GM19468 (cell line): ENCODE data around the gene TPPP3.
"Not testable (repeated sequence)": the region's sequence is repeated elsewhere in the genome, so short reads cannot be mapped to it uniquely, and the experiment has no call there.

ENCODE experiments used
- ATAC-seq: cut with Tn5 transposase; IDR thresholded peaks from one replicate; pipeline ENCODE4 v1.9.1; 2021; ENCODE audit warnings: mild to moderate bottlenecking, moderate library complexity, moderate number of reproducible peaks; ENCODE audit not compliant: unreplicated experiment; ENCODE audit errors: extremely low read depth

Gene TPPP3

GRCh38 chr16:67426950-67427349, 33.7 kb upstream of the TPPP3 start:
- no peak for ATAC-seq

GRCh38 chr16:67426022-67426421, 32.7 kb upstream of the TPPP3 start:
- no peak for ATAC-seq

GRCh38 chr16:67425580-67425979, 32.3 kb upstream of the TPPP3 start:
- no peak for ATAC-seq

- no peak for ATAC-seq
Observed at GRCh38 chr16:67425061-67425460, 31.8 kb upstream of the TPPP3 start.

- ATAC-seq: no peak
Observed at GRCh38 chr16:67424261-67424615, 30.9 kb upstream of the TPPP3 start.

- no peak for ATAC-seq
Observed at GRCh38 chr16:67423611-67424260, 30.4 kb upstream of the TPPP3 start.

GRCh38 chr16:67423015-67423414, 29.7 kb upstream of the TPPP3 start:
- ATAC-seq: no peak

- no peak for ATAC-seq
Observed at GRCh38 chr16:67421030-67421429, 27.7 kb upstream of the TPPP3 start.

GRCh38 chr16:67419931-67420330, 26.6 kb upstream of the TPPP3 start:
- ATAC-seq: no peak

- no peak for ATAC-seq
Observed at GRCh38 chr16:67419502-67419901, 26.2 kb upstream of the TPPP3 start.

- ATAC-seq: no peak
Observed at GRCh38 chr16:67417333-67418061, 24.2 kb upstream of the TPPP3 start.

GRCh38 chr16:67415872-67416793, 22.8 kb upstream of the TPPP3 start, which contains the start of gene ZDHHC1:
Gene ZDHHC1, minus strand, starts transcription at chr16:67416477. Its CDS starts 8,702 bp downstream, at chr16:67407775.
- no peak for ATAC-seq

GRCh38 chr16:67415421-67415820, 22.1 kb upstream of the TPPP3 start:
- not testable (repeated sequence) for ATAC-seq

GRCh38 chr16:67413978-67414911, 20.9 kb upstream of the TPPP3 start:
- ATAC-seq: no peak

GRCh38 chr16:67412294-67412693, 19.0 kb upstream of the TPPP3 start:
- ATAC-seq: no peak

GRCh38 chr16:67411339-67411738, 18.0 kb upstream of the TPPP3 start:
- no peak for ATAC-seq

GRCh38 chr16:67409631-67410030, 16.3 kb upstream of the TPPP3 start:
- no peak for ATAC-seq

GRCh38 chr16:67407788-67408452, 14.6 kb upstream of the TPPP3 start:
- ATAC-seq: no peak

GRCh38 chr16:67407176-67407787, 14.0 kb upstream of the TPPP3 start:
- ATAC-seq: no peak
